PC-9 (cell line): ENCODE data around the gene ATXN1.

Source experiments
- CTCF ChIP-seq: fragments of 200-600 bp; sonication (generic); conservative IDR thresholded peaks from 2 replicates; pipeline ENCODE4 v1.6.1; 2017; ENCODE audit warnings: mixed run types, antibody characterized with exemption, mild to moderate bottlenecking, moderate library complexity
- EZH2 ChIP-seq: fragments of 200-600 bp; sonication (generic); IDR thresholded peaks from 2 replicates; pipeline ENCODE4 v1.8.0; 2017; ENCODE audit warnings: antibody characterized with exemption, low read depth

DNA sequence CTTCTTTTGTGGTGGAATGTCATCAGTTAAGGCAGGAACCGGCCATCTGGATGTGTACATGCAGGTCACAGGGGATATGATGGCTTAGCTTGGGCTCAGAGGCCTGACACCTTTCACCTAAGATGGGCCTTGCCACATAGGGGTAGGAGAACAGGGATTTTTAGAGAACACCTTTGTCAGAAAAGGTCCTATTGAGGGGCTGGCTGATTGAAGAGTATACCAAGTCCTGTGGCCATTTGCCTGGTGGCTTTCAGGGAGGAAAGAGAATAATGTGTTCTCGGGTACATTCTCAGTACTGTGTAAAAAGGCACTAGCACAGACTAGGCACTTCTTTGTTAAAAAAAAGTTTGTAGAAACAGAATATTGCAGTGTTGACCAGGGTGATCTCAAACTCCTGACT is 496.5 kb downstream of the ATXN1 start:
- TF ChIP-seq EZH2 (no peak), CTCF (no peak)
